T-cell (primary cell): ENCODE data around the gene SYNPO. TPM values are rescaled to one million over a fixed set of nuclear protein-coding genes. Genes with fewer than 3 reads are reported as not detected.

Source experiments
- ATAC-seq, 4 experiments: fragments of 200-7000 bp in 3 of 4; fragments of 150-1000 bp in 1 of 4; cut with Tn5 transposase; replicated peaks in 1 of 4; 1 replicate in 3 of 4; 2 replicates in 1 of 4; pipeline ENCODE4 v1.10.0; 2021; ENCODE audit warnings: moderate library complexity in 3 of 4, mild to moderate bottlenecking in 2 of 4, moderate number of reproducible peaks in 1 of 4
- CTCF ChIA-PET, 2 donors: fragments of 300-600 bp; sonication (Branson Sonifier 250); formaldehyde crosslinking; loops; one replicate each; lab custom pipeline; 2022; ENCODE audit warnings: antibody characterized with exemption in 2 of 2; lab: Charles Lee
- POLR2A ChIA-PET, 2 donors: fragments of 300-600 bp; sonication (Branson Sonifier 250); formaldehyde crosslinking; loops; one replicate each; lab custom pipeline; 2022; ENCODE audit warnings: antibody characterized with exemption in 2 of 2; lab: Charles Lee
- DNase-seq, 35 experiments: peaks; one replicate each; pipeline versions ENCODE4 v3.0.0 to v3.0.0-alpha.2; 2013 to 2023
- H3K27ac ChIP-seq: one replicate; pipeline ENCODE4 v1.5.1; 2013; ENCODE audit warnings: low read length
- H3K27me3 ChIP-seq, 2 experiments: replicated peaks in 1 of 2; 1 replicate in 1 of 2; 2 replicates in 1 of 2; pipeline versions ENCODE4 v1.6.1 to v1.7.0; 2013; ENCODE audit warnings: low read length in 1 of 2, mixed read lengths in 1 of 2; ENCODE audit not compliant: control insufficient read depth in 2 of 2, insufficient read depth in 2 of 2; ENCODE audit errors: extremely low read depth in 1 of 2
- H3K36me3 ChIP-seq, 2 donors: 1 replicate in 1 of 2; 2 replicates in 1 of 2; pipeline versions ENCODE4 v1.6.1 to v1.7.0; 2013; ENCODE audit warnings: low read length in 1 of 2; ENCODE audit not compliant: control insufficient read depth in 2 of 2, insufficient read depth in 1 of 2; ENCODE audit errors: extremely low read depth in 1 of 2
- H3K4me1 ChIP-seq, 2 experiments: 1 replicate in 1 of 2; 2 replicates in 1 of 2; pipeline versions ENCODE4 v1.6.1 to v1.7.0; 2013; ENCODE audit warnings: low read length in 2 of 2, mixed read lengths in 1 of 2; ENCODE audit not compliant: insufficient read depth in 2 of 2, control insufficient read depth in 1 of 2; ENCODE audit errors: extremely low read depth in 1 of 2
- H3K4me3 ChIP-seq, 2 donors: 1 replicate in 1 of 2; 2 replicates in 1 of 2; pipeline versions ENCODE4 v1.5.1 to v1.7.0; 2013; ENCODE audit warnings: mild to moderate bottlenecking in 2 of 2, low read length in 1 of 2, moderate library complexity in 1 of 2; ENCODE audit not compliant: control insufficient read depth in 1 of 2; ENCODE audit errors: extremely low read depth in 1 of 2
- H3K9me3 ChIP-seq: 2 replicates; pipeline ENCODE4 v1.7.0; 2013
- H3K27ac Mint-ChIP-seq, 2 donors: one replicate each; pipeline ENCODE4 v1.8.0; 2020 to 2021; ENCODE audit warnings: mild to moderate bottlenecking in 2 of 2, mixed read lengths in 2 of 2
- H3K27me3 Mint-ChIP-seq, 2 donors: one replicate each; pipeline ENCODE4 v1.8.0; 2021 to 2022; ENCODE audit warnings: mixed read lengths in 2 of 2
- H3K36me3 Mint-ChIP-seq: one replicate; pipeline ENCODE4 v1.8.0; 2021; ENCODE audit warnings: mixed read lengths
- H3K4me1 Mint-ChIP-seq, 3 donors: one replicate each; pipeline ENCODE4 v1.8.0; 2020 to 2022; ENCODE audit warnings: mixed read lengths in 3 of 3, mild to moderate bottlenecking in 1 of 3
- H3K4me3 Mint-ChIP-seq, 3 donors: one replicate each; pipeline ENCODE4 v1.8.0; 2020 to 2022; ENCODE audit warnings: mild to moderate bottlenecking in 3 of 3, mixed read lengths in 3 of 3, moderate library complexity in 3 of 3
- H3K9me3 Mint-ChIP-seq, 3 donors: one replicate each; pipeline ENCODE4 v1.8.0; 2020 to 2022; ENCODE audit warnings: mixed read lengths in 3 of 3
- WGBS: methylation state at CpG from one replicate; pipeline ENCODE4 v1.1.5; 2013; ENCODE audit warnings: missing lambda C conversion rate; ENCODE audit not compliant: insufficient coverage; 5-methylcytosine and 5-hydroxymethylcytosine counted together
- total RNA-seq, 35 experiments: library from RNA in 6 of 35; stranded (reverse) in 6 of 35; fragments of 120-200 nt in 1 of 35; gene quantifications; one replicate each; pipeline versions ENCODE4 v1.2.1 to v1.2.4 and lab custom pipeline; 2013 to 2026

The SYNPO gene
- total RNA-seq, 5 donors from 2014 or later (not counting 1 experiment from before 2014, with no cell fraction given), result 0.09 to 1.9 (median 1.0) TPM

- no peak overlapping the region for H3K27ac Mint-ChIP-seq
- no peaks in the 10 kb centered on the region for H3K36me3 Mint-ChIP-seq
- no peaks in the 10 kb centered on the region for H3K36me3 ChIP-seq
- CTCF ChIA-PET, result no interaction called here
- H3K27me3 ChIP-seq, result peaks cover 0 to 48% of the 10 kb centered on the region in 2 experiments
- H3K27ac ChIP-seq, result no peak overlapping the region
- WGBS, result 79% methylated on average over 4 of the region's 5 CpGs
- ATAC-seq (no peak), DNase-seq (no peak)
- peak overlapping the region in 1 of 3 donors; percentile 37 for H3K4me3 Mint-ChIP-seq
- H3K9me3 ChIP-seq, result no peaks in the 10 kb centered on the region
- H3K4me1 ChIP-seq, result peaks cover 0 to 20% of the 10 kb centered on the region in 2 experiments
- peaks cover 0 to 14% of the 10 kb centered on the region in 2 donors for H3K27me3 Mint-ChIP-seq
- no peaks in the 10 kb centered on the region for H3K9me3 Mint-ChIP-seq
- POLR2A ChIA-PET, result no interaction called here
- no peak overlapping the region for H3K4me3 ChIP-seq
- H3K4me1 Mint-ChIP-seq, result peaks cover 15 to 25% (median 17%) of the 10 kb centered on the region in 3 donors
These were observed 13.6 kb upstream of the SYNPO start for GRCh38 chr5:150626853-150627276.

GRCh38 chr5:150627731-150628545, 12.5 kb upstream of the SYNPO start:
- Histone ChIP-seq H3K4me1 (peaks cover 0 to 20% of the 10 kb centered on the region in 2 experiments), H3K27me3 (peaks cover 0 to 48% of the 10 kb centered on the region in 2 experiments), H3K9me3 (no peaks in the 10 kb centered on the region), H3K4me3 (no peak overlapping the region), H3K36me3 (no peaks in the 10 kb centered on the region), H3K27ac (no peak overlapping the region)
- Mint-ChIP-seq H3K36me3 (no peaks in the 10 kb centered on the region), H3K4me1 (peaks cover 15 to 23% (median 15%) of the 10 kb centered on the region in 3 donors), H3K27me3 (peaks cover 0 to 14% of the 10 kb centered on the region in 2 donors), H3K4me3 (no peak overlapping the region), H3K9me3 (no peaks in the 10 kb centered on the region), H3K27ac (no peak overlapping the region)
- ChIA-PET POLR2A (no interaction called here), CTCF (no interaction called here)
- DNase-seq (no peak), ATAC-seq (no peak)
- 85% methylated on average over 5 of the region's 5 CpGs for WGBS

- Histone ChIP-seq H3K9me3 (no peaks in the 10 kb centered on the region), H3K4me1 (peaks cover 0 to 12% of the 10 kb centered on the region in 2 experiments), H3K36me3 (no peaks in the 10 kb centered on the region), H3K4me3 (no peak overlapping the region), H3K27me3 (peaks cover 0 to 39% of the 10 kb centered on the region in 2 experiments), H3K27ac (no peak overlapping the region)
- ChIA-PET POLR2A (no interaction called here), CTCF (no interaction called here)
- Mint-ChIP-seq H3K27me3 (peaks cover 0 to 13% of the 10 kb centered on the region in 2 donors), H3K4me1 (peaks cover 4 to 12% (median 6%) of the 10 kb centered on the region in 3 donors), H3K36me3 (no peaks in the 10 kb centered on the region), H3K4me3 (no peak overlapping the region), H3K9me3 (no peaks in the 10 kb centered on the region), H3K27ac (no peak overlapping the region)
- no peak for DNase-seq
- 95% methylated on average over 9 of the region's 12 CpGs for WGBS
- no peak for ATAC-seq
These were observed 11.4 kb upstream of the SYNPO start for GRCh38 chr5:150628936-150629485.

- CTCF ChIA-PET, result no interaction called here
- no peaks in the 10 kb centered on the region for H3K9me3 ChIP-seq
- peaks cover 0 to 33% of the 10 kb centered on the region in 2 experiments for H3K27me3 ChIP-seq
- ATAC-seq, result no peak
- H3K27ac ChIP-seq, result no peak overlapping the region
- H3K4me1 Mint-ChIP-seq, result peaks cover 0 to 8% (median 0%) of the 10 kb centered on the region in 3 donors
- H3K4me3 Mint-ChIP-seq, result no peak overlapping the region
- POLR2A ChIA-PET, result no interaction called here
- WGBS, result 83% methylated on average over 4 of the region's 6 CpGs
- peaks cover 0 to 9% of the 10 kb centered on the region in 2 donors for H3K27me3 Mint-ChIP-seq
- peaks cover 0 to 5% of the 10 kb centered on the region in 2 experiments for H3K4me1 ChIP-seq
- H3K9me3 Mint-ChIP-seq, result no peaks in the 10 kb centered on the region
- H3K36me3 Mint-ChIP-seq, result no peaks in the 10 kb centered on the region
- H3K4me3 ChIP-seq, result no peak overlapping the region
- DNase-seq, result no peak
- H3K36me3 ChIP-seq, result no peaks in the 10 kb centered on the region
- no peak overlapping the region for H3K27ac Mint-ChIP-seq
These were observed 10.4 kb upstream of the SYNPO start for GRCh38 chr5:150630016-150630415.

- Histone ChIP-seq H3K27ac (no peak overlapping the region), H3K4me1 (no peaks in the 10 kb centered on the region), H3K36me3 (no peaks in the 10 kb centered on the region), H3K27me3 (peaks cover 0 to 26% of the 10 kb centered on the region in 2 experiments), H3K4me3 (no peak overlapping the region), H3K9me3 (no peaks in the 10 kb centered on the region)
- POLR2A ChIA-PET, result no interaction called here
- Mint-ChIP-seq H3K4me3 (no peak overlapping the region), H3K4me1 (peaks cover 0 to 8% (median 0%) of the 10 kb centered on the region in 3 donors), H3K9me3 (no peaks in the 10 kb centered on the region), H3K27ac (no peak overlapping the region), H3K27me3 (peaks cover 3 to 10% of the 10 kb centered on the region in 2 donors), H3K36me3 (no peaks in the 10 kb centered on the region)
- CTCF ChIA-PET, result no interaction called here
- no peak for DNase-seq
- ATAC-seq, result no peak
- WGBS, result 63% methylated on average over 6 of the region's 9 CpGs
These were observed 9.8 kb upstream of the SYNPO start for GRCh38 chr5:150630461-150631325.

GRCh38 chr5:150631326-150631701, 9.1 kb upstream of the SYNPO start:
- no peak for ATAC-seq
- Mint-ChIP-seq H3K4me3 (no peak overlapping the region), H3K27me3 (peaks cover 5 to 9% of the 10 kb centered on the region in 2 donors), H3K36me3 (no peaks in the 10 kb centered on the region), H3K27ac (no peak overlapping the region), H3K4me1 (peaks cover 0 to 4% (median 0%) of the 10 kb centered on the region in 3 donors), H3K9me3 (no peaks in the 10 kb centered on the region)
- DNase-seq, result no peak
- no peak overlapping the region for H3K4me3 ChIP-seq
- H3K4me1 ChIP-seq, result no peaks in the 10 kb centered on the region
- WGBS, result 98% methylated on average over 3 of the region's 6 CpGs
- no peak overlapping the region for H3K27ac ChIP-seq
- POLR2A ChIA-PET, result no interaction called here
- peaks cover 0 to 20% of the 10 kb centered on the region in 2 experiments for H3K27me3 ChIP-seq
- H3K9me3 ChIP-seq, result no peaks in the 10 kb centered on the region
- CTCF ChIA-PET, result no interaction called here
- no peaks in the 10 kb centered on the region for H3K36me3 ChIP-seq
